HepG2 (cell line): ENCODE data around the gene RPS19. TPM values are rescaled to one million over a fixed set of nuclear protein-coding genes. Genes with fewer than 3 reads are reported as not detected.

ENCODE experiments used
- ATAC-seq: fragments of 200-7000 bp; cut with Tn5 transposase; 3 replicates; pipeline ENCODE4 v1.9.1; 2020; ENCODE audit warnings: mild to moderate bottlenecking, moderate library complexity
- BruUV-seq: library from RNA; stranded (reverse); fragments of 400-500 nt; replicated peaks from 2 replicates; lab custom pipeline; 2021; lab: Mats Ljungman, UMichigan
- CTCF ChIA-PET: fragments of 300-600 bp; formaldehyde crosslinking; extraction: SDS; loops from one replicate; lab custom pipeline; 2021; ENCODE audit warnings: low total read pairs, inconsistent platforms, low intra/inter-chr PET ratio; lab: Yijun Ruan, JAX
- POLR2A ChIA-PET: fragments of 350-600 bp; sonication (Branson Sonifier 250); formaldehyde crosslinking; loops from one replicate; lab custom pipeline; 2020; ENCODE audit warnings: antibody characterized with exemption, inconsistent platforms; lab: Yijun Ruan, JAX
- DNase-seq: peaks from one replicate; pipeline ENCODE4 v3.0.0-alpha.2; 2015; ENCODE audit warnings: low spot score
- FAIRE-seq: peaks from 3 replicates; lab custom pipeline; 2011; peaks lifted over from hg19 to GRCh38; lab: Jason Lieb, UNC
- H2AFZ ChIP-seq: one replicate; pipeline ENCODE4 v1.6.1; 2011; ENCODE audit warnings: low read length, inconsistent platforms
- H3K27ac ChIP-seq: fragments of 300-600 bp; 3 replicates; pipeline ENCODE4 v1.8.0; 2011; ENCODE audit warnings: mixed run types, mild to moderate bottlenecking, mixed read lengths, low read length, inconsistent platforms; ENCODE audit not compliant: insufficient read depth; ENCODE audit errors: extremely low read length
- H3K27me3 ChIP-seq, 2 experiments: fragments of 200-600 bp in 1 of 2; 2 replicates in 1 of 2; 3 replicates in 1 of 2; pipeline versions ENCODE4 v1.6.0 to v1.8.0; 2011; ENCODE audit warnings: low read length in 2 of 2, mild to moderate bottlenecking in 2 of 2, moderate library complexity in 2 of 2, inconsistent platforms in 1 of 2; ENCODE audit not compliant: insufficient read depth in 2 of 2, control insufficient read depth in 1 of 2
- H3K36me3 ChIP-seq, 2 experiments: fragments of 200-600 bp in 1 of 2; replicated peaks in 1 of 2; 2 replicates in 1 of 2; 3 replicates in 1 of 2; pipeline versions ENCODE4 v1.5.1 to v1.8.0; 2011; ENCODE audit warnings: low read length in 2 of 2, inconsistent platforms in 1 of 2; ENCODE audit not compliant: insufficient read depth in 2 of 2, control insufficient read depth in 1 of 2
- H3K4me1 ChIP-seq: 2 replicates; pipeline ENCODE4 v1.5.1; 2012; ENCODE audit warnings: low read length, inconsistent platforms; ENCODE audit not compliant: insufficient read depth
- H3K4me2 ChIP-seq: 2 replicates; pipeline ENCODE4 v1.6.0; 2011; ENCODE audit warnings: low read depth, low read length, inconsistent platforms
- H3K4me3 ChIP-seq, 3 experiments: fragments of 200-600 bp in 1 of 3; sonication (generic), shearing (Covaris generic) in 1 of 3; replicated peaks in 1 of 3; 2 replicates each; pipeline ENCODE4 v1.5.1; 2011 to 2016; ENCODE audit warnings: low read length in 3 of 3, inconsistent platforms in 2 of 3, low read depth in 2 of 3, mild to moderate bottlenecking in 2 of 3, control low read depth in 1 of 3, mixed read lengths in 1 of 3; ENCODE audit not compliant: insufficient read depth in 1 of 3
- H3K79me2 ChIP-seq: one replicate; pipeline ENCODE4 v1.6.1; 2011; ENCODE audit warnings: low read length, inconsistent platforms; ENCODE audit not compliant: insufficient read depth
- H3K9ac ChIP-seq: 2 replicates; pipeline ENCODE4 v1.6.0; 2011; ENCODE audit warnings: mild to moderate bottlenecking, low read depth, low read length, inconsistent platforms; ENCODE audit not compliant: insufficient read depth
- H3K9me3 ChIP-seq: 2 replicates; pipeline ENCODE4 v1.5.1; 2012; ENCODE audit warnings: mild to moderate bottlenecking, low read length
- H4K20me1 ChIP-seq: 2 replicates; pipeline ENCODE4 v1.6.0; 2011; ENCODE audit warnings: inconsistent platforms, mild to moderate bottlenecking, low read length, moderate library complexity; ENCODE audit not compliant: insufficient read depth
- FOXK1 ChIP-seq: sonication (generic); formaldehyde crosslinking; IDR thresholded peaks from 2 replicates; pipeline ENCODE4 v1.4.0; 2020; ENCODE audit warnings: low read depth, missing genetic modification reagents, borderline replicate concordance
- GABPB1 ChIP-seq: IDR thresholded peaks from 2 replicates; pipeline ENCODE4 v1.6.1; 2016; ENCODE audit warnings: mild to moderate bottlenecking, missing genetic modification reagents, moderate library complexity, missing compliant biosample characterization
- HBP1 ChIP-seq: IDR thresholded peaks from 2 replicates; pipeline ENCODE4 v1.6.1; 2016; ENCODE audit warnings: low read depth, control low read depth
- MXD3 ChIP-seq: IDR thresholded peaks from 2 replicates; pipeline ENCODE4 v1.6.1; 2016; ENCODE audit warnings: mild to moderate bottlenecking, missing biosample characterization, missing genetic modification reagents
- NR0B2 ChIP-seq: sonication (generic); formaldehyde crosslinking; IDR thresholded peaks from 2 replicates; pipeline ENCODE4 v1.4.0; 2020; ENCODE audit warnings: mild to moderate bottlenecking, missing genetic modification reagents
- NR1H2 ChIP-seq: sonication (generic); formaldehyde crosslinking; IDR thresholded peaks from 2 replicates; pipeline ENCODE4 v1.8.1; 2022; ENCODE audit warnings: low read depth, missing genetic modification reagents, borderline replicate concordance
- NRL ChIP-seq: sonication (generic); formaldehyde crosslinking; IDR thresholded peaks from 2 replicates; pipeline ENCODE4 v1.5.0; 2020; ENCODE audit warnings: missing genetic modification reagents, mild to moderate bottlenecking, moderate library complexity, borderline replicate concordance
- SRY ChIP-seq: sonication (generic); formaldehyde crosslinking; IDR thresholded peaks from 2 replicates; pipeline ENCODE4 v1.8.0; 2022; ENCODE audit warnings: mild to moderate bottlenecking, missing genetic modification reagents
- TCF12 ChIP-seq, 2 experiments: fragments of 450-650 bp in 1 of 2; sonication (generic) in 1 of 2; formaldehyde crosslinking in 1 of 2; IDR thresholded peaks; 2 replicates each; pipeline versions ENCODE4 v1.6.1 to v1.8.0; 2017 to 2022; ENCODE audit warnings: antibody characterized with exemption in 1 of 2, mild to moderate bottlenecking in 1 of 2, missing genetic modification reagents in 1 of 2, moderate library complexity in 1 of 2
- YEATS4 ChIP-seq: sonication (generic); formaldehyde crosslinking; IDR thresholded peaks from 2 replicates; pipeline ENCODE4 v1.4.0; 2020; ENCODE audit warnings: missing genetic modification reagents, borderline replicate concordance
- ZFP41 ChIP-seq: sonication (generic); formaldehyde crosslinking; IDR thresholded peaks from 2 replicates; pipeline ENCODE4 v1.4.0; 2020; ENCODE audit warnings: mild to moderate bottlenecking, missing genetic modification reagents, borderline replicate concordance
- ZFY ChIP-seq: sonication (generic); formaldehyde crosslinking; IDR thresholded peaks from 2 replicates; pipeline ENCODE4 v1.4.0; 2020; ENCODE audit warnings: missing genetic modification reagents
- ZMYM4 ChIP-seq: sonication (generic); formaldehyde crosslinking; IDR thresholded peaks from 2 replicates; pipeline ENCODE4 v1.8.1; 2023; ENCODE audit warnings: mild to moderate bottlenecking, missing genetic modification reagents
- ZNF235 ChIP-seq: sonication (generic); formaldehyde crosslinking; IDR thresholded peaks from 2 replicates; pipeline ENCODE4 v1.8.1; 2023; ENCODE audit warnings: mild to moderate bottlenecking, missing genetic modification reagents, borderline replicate concordance
- ZNF329 ChIP-seq: sonication (generic); formaldehyde crosslinking; IDR thresholded peaks from 2 replicates; pipeline ENCODE4 v1.9.0; 2021; ENCODE audit warnings: low read depth, mild to moderate bottlenecking, missing genetic modification reagents
- ZNF343 ChIP-seq: sonication (generic); formaldehyde crosslinking; IDR thresholded peaks from 2 replicates; pipeline ENCODE4 v1.4.0; 2020; ENCODE audit warnings: mild to moderate bottlenecking, missing genetic modification reagents
- ZNF772 ChIP-seq: sonication (generic); formaldehyde crosslinking; IDR thresholded peaks from 2 replicates; pipeline ENCODE4 v1.5.0; 2020; ENCODE audit warnings: mild to moderate bottlenecking, missing genetic modification reagents
- ZSCAN12 ChIP-seq: sonication (generic); formaldehyde crosslinking; IDR thresholded peaks from 2 replicates; pipeline ENCODE4 v1.9.0; 2021; ENCODE audit warnings: mild to moderate bottlenecking, missing genetic modification reagents
- WGBS: methylation state at CpG from one replicate; pipeline ENCODE4 v1.1.6; 2017; ENCODE audit warnings: low lambda C conversion rate; 5-methylcytosine and 5-hydroxymethylcytosine counted together
- in situ Hi-C: cut with HindIII; loops from 2 replicates; pipeline ENCODE4 v1.10.0; 2017; ENCODE audit warnings: low pct_unique_long_range_greater_than_20kb; ENCODE audit not compliant: extremely low pct_ligation_motif_present
- intact Hi-C: fragments of 100-400 bp; cut with micrococcal nuclease; formaldehyde crosslinking; loops from one replicate; pipeline ENCODE4 v1.10.0; 2022; ENCODE audit not compliant: unreplicated experiment
- polyA plus RNA-seq, 8 experiments: library from polyadenylated mRNA; depleted of rRNA in 3 of 8; stranded (reverse) in 7 of 8; unstranded in 1 of 8; fragments of >200 nt; fragmentation: Illumina TruSeq in 4 of 8; extraction: Trizol in 4 of 8; gene quantifications; 2 replicates each; pipeline versions ENCODE4 v1.2.1 to v1.2.3, GENCODE V29; 2011 to 2016; ENCODE audit warnings: low read depth in 4 of 8, missing spikeins in 1 of 8, mixed read lengths in 1 of 8; ENCODE audit not compliant: insufficient read depth in 1 of 8
- total RNA-seq, 5 experiments: library from RNA; depleted of rRNA; stranded (reverse); fragments of >200 nt; fragmentation: Illumina TruSeq; extraction: Trizol; gene quantifications; 2 replicates each; pipeline ENCODE4 v1.2.3, GENCODE V29; 2016; ENCODE audit warnings: low read depth in 1 of 5

The RPS19 gene
- total and polyA plus RNA-seq, 2 of the 13 experiments (the other 11 are each of a cell fraction or from before 2014, with no cell fraction given) = 1,983 to 4,758 TPM

GRCh38 chr19:41883463-41883820 lies 23.4 kb downstream of the RPS19 start (continued):
- TF ChIP-seq NRL = no peak
- no peak for TF ChIP-seq NR1H2 (CRISPR knock-in tag)
- TF ChIP-seq NR0B2 = 0 out of 2 replicates have a peak, but pooled peaks have one; percentile 17
- TF ChIP-seq ZFY (CRISPR knock-in tag) = 0 out of 2 replicates have a peak, but pooled peaks have one; percentile 11
- TF ChIP-seq ZNF343 (CRISPR knock-in tag) = no peak
- TF ChIP-seq HBP1 (CRISPR knock-in tag) = no peak
- 0 out of 2 replicates have a peak, but pooled peaks have one; percentile 4 for TF ChIP-seq ZNF235 (CRISPR knock-in tag)

GRCh38 chr19:41883821-41884733 lies 24.0 kb downstream of the RPS19 start:
- in situ Hi-C loops (loop anchor here (5.0 to 10.0 kb wide), 2 partner anchors 51 to 73 kb away; partner anchors contain the start of gene RABAC1), intact Hi-C loops (no loop called here)
- H3K4me1 ChIP-seq = peaks cover 51% of the 10 kb centered on the region
- no peaks in the 10 kb centered on the region for H4K20me1 ChIP-seq
- H3K36me3 ChIP-seq = 0 out of 5 replicates have a peak, but pooled peaks cover 2 to 4% of the 10 kb centered on the region in 2 experiments
- no peaks in the 10 kb centered on the region; a peak in 2 of 5 replicates for H3K27me3 ChIP-seq
- H3K9me3 ChIP-seq = no peaks in the 10 kb centered on the region
- WGBS = 0% methylated on average over 13 of the region's 66 CpGs
- ATAC-seq (peak; percentile 91), FAIRE-seq (peak; percentile 85), DNase-seq (peak; percentile 93)
- no peak overlapping the region for H2AFZ ChIP-seq
- peaks cover 25% of the 10 kb centered on the region for H3K79me2 ChIP-seq
- H3K4me2 ChIP-seq = peak overlapping the region; percentile 93
- CTCF ChIA-PET = no interaction called here
- POLR2A ChIA-PET = interaction anchor here (0.6 to 2.4 kb wide), 7 partner anchors 12 to 398 kb away, joined by 3 to 26 read pairs (median 3); partner anchors contain the start of genes GSK3A, RABAC1 and RPS19
- peak overlapping the region; percentile 87 to 95 (median 88) for H3K4me3 ChIP-seq
- H3K27ac ChIP-seq = peak overlapping the region; percentile 71
- peak overlapping the region; percentile 83 for H3K9ac ChIP-seq
- TSS peak; percentile 80 for BruUV-seq
- TF ChIP-seq SRY (no peak), YEATS4 (CRISPR knock-in tag) (peak; percentile 93), GABPB1 (CRISPR knock-in tag) (peak; percentile 95), MXD3 (CRISPR knock-in tag) (peak; percentile 67), FOXK1 (peak; percentile 86), ZNF772 (CRISPR knock-in tag) (0 out of 2 replicates have a peak, but pooled peaks have one; percentile 66), ZNF329 (CRISPR knock-in tag) (peak; percentile 56; the same call in 1 of the 2 replicates), ZSCAN12 (peak; percentile 89), TCF12 (IDR thresholded peaks at IDR 0.05) (no peak), TCF12 (CRISPR knock-in tag; IDR thresholded peaks at IDR 0.05) (peak; percentile 26; the same call in 1 of the 2 replicates), ZFP41 (CRISPR knock-in tag) (no peak; the same call in 1 of the 2 replicates), ZMYM4 (CRISPR knock-in tag) (peak; percentile 73)
